Measurements from ENCODE around the gene NUCB1. TPM values are rescaled to one million over a fixed set of nuclear protein-coding genes. Genes with fewer than 3 reads are reported as not detected.
"Not testable (repeated sequence)": the region's sequence is repeated elsewhere in the genome, so short reads cannot be mapped to it uniquely, and the experiment has no call there.

NUCB1 gene
- total and polyA plus RNA-seq, 10 donors: 67.6 to 321 (median 237) TPM

DNA sequence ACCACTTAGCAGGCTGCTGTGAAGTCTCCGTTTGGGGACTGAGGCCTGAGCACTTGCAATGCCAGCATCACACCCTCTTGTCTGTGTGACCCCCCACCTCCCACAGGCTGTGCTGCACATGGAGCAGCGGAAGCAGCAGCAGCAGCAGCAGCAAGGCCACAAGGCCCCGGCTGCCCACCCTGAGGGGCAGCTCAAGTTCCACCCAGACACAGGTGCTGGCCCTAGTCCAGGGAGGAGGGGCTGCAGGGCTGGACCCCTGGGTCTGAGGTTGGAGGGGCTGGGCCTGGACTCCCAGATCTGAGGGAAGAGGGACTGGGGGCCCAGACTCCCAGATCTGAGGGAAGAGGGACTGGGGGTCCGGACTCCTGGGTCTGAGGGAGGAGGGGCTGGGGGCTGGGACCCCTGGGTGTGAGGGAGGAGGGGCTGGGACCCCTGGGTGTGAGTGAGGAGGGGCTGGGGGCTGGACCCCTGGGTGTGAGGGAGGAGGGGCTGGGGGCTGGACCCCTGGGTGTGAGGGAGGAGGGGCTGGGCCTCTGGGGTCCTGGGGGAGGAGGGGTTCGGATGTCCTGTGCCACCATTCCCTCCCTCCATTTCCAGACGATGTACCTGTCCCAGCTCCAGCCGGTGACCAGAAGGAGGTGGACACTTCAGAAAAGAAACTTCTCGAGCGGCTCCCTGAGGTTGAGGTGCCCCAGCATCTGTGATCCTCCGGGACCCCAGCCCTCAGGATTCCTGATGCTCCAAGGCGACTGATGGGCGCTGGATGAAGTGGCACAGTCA lies 21.8 kb downstream of the NUCB1 start:
- Histone ChIP-seq H3K4me1 (peaks cover 0 to 7% (median under 1%) of the 10 kb centered on the region in 6 donors), H3K27me3 (replicated peaks in 1 of 7) (no peaks in the 10 kb centered on the region), H3K4me3 (no peak overlapping the region), H3K9me3 (no peaks in the 10 kb centered on the region), H3K36me3 (peaks cover 2 to 74% (median 55%) of the 10 kb centered on the region in 6 donors), H3K27ac (no peak overlapping the region)
- peak in 2 of 3 donors; percentile 31 to 59 for TF ChIP-seq POLR2AphosphoS5 (IDR thresholded peaks at IDR 0.05)
- TF ChIP-seq, protein P1, sequence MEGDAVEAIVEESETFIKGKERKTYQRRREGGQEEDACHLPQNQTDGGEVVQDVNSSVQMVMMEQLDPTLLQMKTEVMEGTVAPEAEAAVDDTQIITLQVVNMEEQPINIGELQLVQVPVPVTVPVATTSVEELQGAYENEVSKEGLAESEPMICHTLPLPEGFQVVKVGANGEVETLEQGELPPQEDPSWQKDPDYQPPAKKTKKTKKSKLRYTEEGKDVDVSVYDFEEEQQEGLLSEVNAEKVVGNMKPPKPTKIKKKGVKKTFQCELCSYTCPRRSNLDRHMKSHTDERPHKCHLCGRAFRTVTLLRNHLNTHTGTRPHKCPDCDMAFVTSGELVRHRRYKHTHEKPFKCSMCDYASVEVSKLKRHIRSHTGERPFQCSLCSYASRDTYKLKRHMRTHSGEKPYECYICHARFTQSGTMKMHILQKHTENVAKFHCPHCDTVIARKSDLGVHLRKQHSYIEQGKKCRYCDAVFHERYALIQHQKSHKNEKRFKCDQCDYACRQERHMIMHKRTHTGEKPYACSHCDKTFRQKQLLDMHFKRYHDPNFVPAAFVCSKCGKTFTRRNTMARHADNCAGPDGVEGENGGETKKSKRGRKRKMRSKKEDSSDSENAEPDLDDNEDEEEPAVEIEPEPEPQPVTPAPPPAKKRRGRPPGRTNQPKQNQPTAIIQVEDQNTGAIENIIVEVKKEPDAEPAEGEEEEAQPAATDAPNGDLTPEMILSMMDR (IDR thresholded peaks at IDR 0.05 in 8 of 11, conservative IDR thresholded peaks at IDR 0.05 in 3 of 11): no peak
- 90 to 99% (median 96%) methylated on average over 8 to 12 of the region's 12 CpGs for WGBS, 5 donors
- intact Hi-C loops (cut with DNase I; ENCODE audit: low total_unique reads): no loop called here
- DNase-seq: no peak

- DNase-seq: no peak
- intact Hi-C loops (cut with DNase I; ENCODE audit: low total_unique reads): no loop called here
- peaks cover 2 to 65% (median 50%) of the 10 kb centered on the region in 6 donors for H3K36me3 ChIP-seq
Measured at GRCh38 chr19:48922548-48923490, 22.7 kb downstream of the NUCB1 start.

DNA sequence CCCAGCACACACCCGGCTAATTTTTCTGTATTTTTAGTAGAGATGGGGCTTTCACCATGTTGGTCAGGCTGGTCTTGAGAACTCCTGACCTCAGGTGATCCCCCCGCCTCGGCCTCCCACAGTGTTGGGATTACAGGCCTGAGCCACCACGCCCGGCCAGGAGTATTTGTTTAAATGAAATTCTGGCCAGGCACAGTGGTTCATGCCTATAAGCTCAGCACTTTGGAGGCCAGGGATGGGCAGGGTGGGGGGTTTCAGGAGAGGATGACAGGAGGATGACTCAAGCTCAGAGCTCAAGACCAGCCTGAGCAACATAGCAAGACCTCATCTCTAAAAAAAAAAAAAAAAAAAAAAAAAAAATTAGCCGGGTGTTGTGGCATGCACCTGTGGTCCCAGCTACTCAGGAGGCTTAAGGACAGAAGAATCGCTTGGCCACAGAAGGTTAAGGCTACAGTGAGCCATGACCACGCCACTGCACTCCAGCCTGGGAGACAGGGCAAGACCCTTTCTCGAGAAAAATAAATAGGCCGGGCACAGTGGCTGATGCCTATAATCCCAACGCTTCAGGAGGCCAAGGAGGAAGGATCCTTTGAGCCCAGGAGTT lies 25.2 kb downstream of the NUCB1 start:
- DNase-seq: no peak
- WGBS, 5 donors: 89 to 96% (median 91%) methylated on average over 11 of the region's 11 CpGs
- H3K9me3 ChIP-seq: no peaks in the 10 kb centered on the region
- H3K4me1 ChIP-seq: peaks cover 0 to 7% (median 0%) of the 10 kb centered on the region in 6 donors
- H3K27me3 ChIP-seq (replicated peaks in 1 of 7): no peaks in the 10 kb centered on the region
- no peak overlapping the region for H3K27ac ChIP-seq
- TF ChIP-seq POLR2A (IDR thresholded peaks at IDR 0.05) (no peak), POLR2AphosphoS5 (IDR thresholded peaks at IDR 0.05) (no peak)
- TF ChIP-seq, protein P1 (IDR thresholded peaks at IDR 0.05 in 8 of 11, conservative IDR thresholded peaks at IDR 0.05 in 3 of 11): no peak
- peaks cover 0 to 39% (median 28%) of the 10 kb centered on the region in 6 donors for H3K36me3 ChIP-seq
- H3K4me3 ChIP-seq: no peak overlapping the region
- intact Hi-C loops (cut with DNase I; ENCODE audit: low total_unique reads): no loop called here

More at GRCh38 chr19:48922548-48923490, 22.7 kb downstream of the NUCB1 start:
- 88 to 93% (median 92%) methylated on average over 17 to 18 of the region's 18 CpGs for WGBS, 5 donors
- Histone ChIP-seq H3K4me3 (no peak overlapping the region), H3K27me3 (replicated peaks in 1 of 7) (no peaks in the 10 kb centered on the region), H3K27ac (no peak overlapping the region), H3K9me3 (no peaks in the 10 kb centered on the region), H3K4me1 (peaks cover 0 to 11% (median 3%) of the 10 kb centered on the region in 6 donors)
- peak in 1 of 3 donors; percentile 54 for TF ChIP-seq POLR2AphosphoS5 (IDR thresholded peaks at IDR 0.05)
- TF ChIP-seq POLR2A (IDR thresholded peaks at IDR 0.05): no peak
- TF ChIP-seq, protein P1 (IDR thresholded peaks at IDR 0.05 in 8 of 11, conservative IDR thresholded peaks at IDR 0.05 in 3 of 11): no peak

DNA sequence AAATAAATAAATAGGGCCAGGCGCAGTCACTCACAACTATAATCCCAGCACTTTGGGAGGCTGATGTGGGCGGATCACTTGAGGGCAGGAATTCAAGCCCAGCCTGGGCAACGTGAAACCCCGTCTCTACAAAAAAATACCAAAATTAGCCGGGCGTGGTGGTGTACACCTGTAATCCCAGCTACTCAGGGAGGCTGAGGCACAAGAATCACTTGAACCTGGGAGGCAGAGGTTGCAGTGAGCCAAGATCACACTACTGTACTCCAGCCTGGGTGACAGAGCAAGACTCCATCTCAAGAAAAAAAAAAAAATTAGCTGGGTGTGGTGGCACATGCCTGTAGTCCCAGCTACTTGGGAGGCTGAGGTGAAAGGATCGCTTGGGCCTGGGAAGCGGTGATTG lies 25.8 kb downstream of the NUCB1 start:
- H3K9me3 ChIP-seq; H3K27ac ChIP-seq; H3K27me3 ChIP-seq (replicated peaks in 1 of 7); intact Hi-C loops (cut with DNase I; ENCODE audit: low total_unique reads); H3K4me3 ChIP-seq; DNase-seq; H3K4me1 ChIP-seq: not testable (repeated sequence)
- H3K36me3 ChIP-seq: peaks cover 0 to 34% (median 24%) of the 10 kb centered on the region in 6 donors
- 82 to 91% (median 87%) methylated on average over 8 of the region's 8 CpGs for WGBS, 5 donors

Data from spleen (tissue), 11 donors.